ENCODE data around the gene PNPLA1.

- TF ChIP-seq, protein P1, sequence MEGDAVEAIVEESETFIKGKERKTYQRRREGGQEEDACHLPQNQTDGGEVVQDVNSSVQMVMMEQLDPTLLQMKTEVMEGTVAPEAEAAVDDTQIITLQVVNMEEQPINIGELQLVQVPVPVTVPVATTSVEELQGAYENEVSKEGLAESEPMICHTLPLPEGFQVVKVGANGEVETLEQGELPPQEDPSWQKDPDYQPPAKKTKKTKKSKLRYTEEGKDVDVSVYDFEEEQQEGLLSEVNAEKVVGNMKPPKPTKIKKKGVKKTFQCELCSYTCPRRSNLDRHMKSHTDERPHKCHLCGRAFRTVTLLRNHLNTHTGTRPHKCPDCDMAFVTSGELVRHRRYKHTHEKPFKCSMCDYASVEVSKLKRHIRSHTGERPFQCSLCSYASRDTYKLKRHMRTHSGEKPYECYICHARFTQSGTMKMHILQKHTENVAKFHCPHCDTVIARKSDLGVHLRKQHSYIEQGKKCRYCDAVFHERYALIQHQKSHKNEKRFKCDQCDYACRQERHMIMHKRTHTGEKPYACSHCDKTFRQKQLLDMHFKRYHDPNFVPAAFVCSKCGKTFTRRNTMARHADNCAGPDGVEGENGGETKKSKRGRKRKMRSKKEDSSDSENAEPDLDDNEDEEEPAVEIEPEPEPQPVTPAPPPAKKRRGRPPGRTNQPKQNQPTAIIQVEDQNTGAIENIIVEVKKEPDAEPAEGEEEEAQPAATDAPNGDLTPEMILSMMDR (IDR thresholded peaks at IDR 0.05), result no peak
- TF ChIP-seq EZH2 (IDR thresholded peaks at IDR 0.05) (no peak), EZH2phosphoT487 (IDR thresholded peaks at IDR 0.05) (no peak)
Measured at GRCh38 chr6:36329798-36330291, 60.0 kb downstream of the PNPLA1 start.

All from neural progenitor cell (in vitro differentiated cells).